Suprapubic skin (tissue), 4 donors: ENCODE results near the gene TRAF3. TPM values are rescaled to one million over a fixed set of nuclear protein-coding genes. Genes with fewer than 3 reads are reported as not detected.
"Not testable (repeated sequence)": the region's sequence is repeated elsewhere in the genome, so short reads cannot be mapped to it uniquely, and the experiment has no call there.

Experiments
- DNase-seq, 2 donors: peaks; one replicate each; pipeline ENCODE4 v3.0.0-alpha.2; 2019; ENCODE audit warnings: low spot score in 2 of 2
- H3K27ac ChIP-seq: fragments of 200-600 bp; sonication (generic); one replicate; pipeline ENCODE4 v1.5.1; 2019
- H3K27me3 ChIP-seq: fragments of 200-600 bp; sonication (generic); one replicate; pipeline ENCODE4 v1.5.1; 2019
- H3K36me3 ChIP-seq: fragments of 200-600 bp; sonication (generic); one replicate; pipeline ENCODE4 v1.5.1; 2019
- H3K4me1 ChIP-seq: fragments of 200-600 bp; sonication (generic); one replicate; pipeline ENCODE4 v1.5.1; 2019
- H3K4me3 ChIP-seq: fragments of 200-600 bp; sonication (generic); one replicate; pipeline ENCODE4 v1.5.1; 2019; ENCODE audit warnings: mild to moderate bottlenecking
- H3K9me3 ChIP-seq: fragments of 200-600 bp; sonication (generic); one replicate; pipeline ENCODE4 v1.5.1; 2019
- EP300 ChIP-seq: sonication (generic); formaldehyde crosslinking; IDR thresholded peaks from one replicate; pipeline ENCODE4 v1.6.1; 2017; ENCODE audit warnings: antibody characterized with exemption
- POLR2A ChIP-seq, 2 donors: fragments of 450-650 bp; IDR thresholded peaks; one replicate each; pipeline ENCODE4 v1.6.1; 2017; ENCODE audit warnings: antibody characterized with exemption in 2 of 2, mild to moderate bottlenecking in 2 of 2, moderate library complexity in 2 of 2
- POLR2AphosphoS5 ChIP-seq, 3 donors: sonication (generic); formaldehyde crosslinking; IDR thresholded peaks; one replicate each; pipeline ENCODE4 v1.6.1; 2017; ENCODE audit warnings: antibody characterized with exemption in 3 of 3
- WGBS: methylation state at CpG from one replicate; pipeline ENCODE4 v1.1.5; 2018; 5-methylcytosine and 5-hydroxymethylcytosine counted together
- total RNA-seq, 4 donors: library from RNA; depleted of rRNA; stranded (reverse); fragments of >200 nt; gene quantifications; one replicate each; pipeline ENCODE4 v1.1.0, GENCODE V29; 2016
- TF ChIP-seq, protein P1 (sequence below), 2 donors: fragments of 200-600 bp in 1 of 2; fragments of 450-650 bp in 1 of 2; sonication (generic) in 1 of 2; IDR thresholded peaks; one replicate each; pipeline ENCODE4 v1.5.1; 2016 to 2019; ENCODE audit warnings: antibody characterized with exemption in 2 of 2, mild to moderate bottlenecking in 1 of 2, moderate library complexity in 1 of 2

The TRAF3 gene
- total RNA-seq, 4 donors from 2014 or later, result 8.7 to 22.8 (median 14.2) TPM

DNA sequence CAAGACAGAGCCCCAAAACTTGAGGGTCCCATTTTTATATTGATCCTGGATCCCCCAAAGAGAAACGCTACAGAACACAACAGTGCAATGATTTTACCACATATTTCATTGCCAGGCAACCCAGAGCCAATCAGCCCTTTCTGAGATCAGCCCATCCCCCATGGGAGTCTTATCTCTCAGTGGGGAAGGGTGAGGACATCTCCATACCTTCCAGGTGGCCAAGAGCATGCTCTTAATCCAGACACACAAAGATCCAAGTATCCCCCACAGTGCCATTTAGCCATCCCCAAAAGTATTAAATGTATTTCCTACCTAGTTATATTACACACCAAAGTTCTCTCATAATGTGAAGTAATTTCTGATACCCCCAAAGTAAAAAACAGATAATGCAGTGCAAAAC is 82.7 kb downstream of the TRAF3 start:
- TF ChIP-seq POLR2A (IDR thresholded peaks at IDR 0.05) (no peak), POLR2AphosphoS5 (IDR thresholded peaks at IDR 0.05) (no peak), EP300 (no peak)
- TF ChIP-seq, protein P1, sequence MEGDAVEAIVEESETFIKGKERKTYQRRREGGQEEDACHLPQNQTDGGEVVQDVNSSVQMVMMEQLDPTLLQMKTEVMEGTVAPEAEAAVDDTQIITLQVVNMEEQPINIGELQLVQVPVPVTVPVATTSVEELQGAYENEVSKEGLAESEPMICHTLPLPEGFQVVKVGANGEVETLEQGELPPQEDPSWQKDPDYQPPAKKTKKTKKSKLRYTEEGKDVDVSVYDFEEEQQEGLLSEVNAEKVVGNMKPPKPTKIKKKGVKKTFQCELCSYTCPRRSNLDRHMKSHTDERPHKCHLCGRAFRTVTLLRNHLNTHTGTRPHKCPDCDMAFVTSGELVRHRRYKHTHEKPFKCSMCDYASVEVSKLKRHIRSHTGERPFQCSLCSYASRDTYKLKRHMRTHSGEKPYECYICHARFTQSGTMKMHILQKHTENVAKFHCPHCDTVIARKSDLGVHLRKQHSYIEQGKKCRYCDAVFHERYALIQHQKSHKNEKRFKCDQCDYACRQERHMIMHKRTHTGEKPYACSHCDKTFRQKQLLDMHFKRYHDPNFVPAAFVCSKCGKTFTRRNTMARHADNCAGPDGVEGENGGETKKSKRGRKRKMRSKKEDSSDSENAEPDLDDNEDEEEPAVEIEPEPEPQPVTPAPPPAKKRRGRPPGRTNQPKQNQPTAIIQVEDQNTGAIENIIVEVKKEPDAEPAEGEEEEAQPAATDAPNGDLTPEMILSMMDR (IDR thresholded peaks at IDR 0.05), result no peak
- 90% methylated on average over 1 of the region's 1 CpG for WGBS
- no peaks in the 10 kb centered on the region for H3K9me3 ChIP-seq
- no peak overlapping the region for H3K27ac ChIP-seq
- H3K36me3 ChIP-seq, result no peaks in the 10 kb centered on the region
- peaks cover 2% of the 10 kb centered on the region for H3K4me1 ChIP-seq
- DNase-seq, result no peak
- H3K4me3 ChIP-seq, result no peak overlapping the region
- H3K27me3 ChIP-seq, result no peaks in the 10 kb centered on the region

DNA sequence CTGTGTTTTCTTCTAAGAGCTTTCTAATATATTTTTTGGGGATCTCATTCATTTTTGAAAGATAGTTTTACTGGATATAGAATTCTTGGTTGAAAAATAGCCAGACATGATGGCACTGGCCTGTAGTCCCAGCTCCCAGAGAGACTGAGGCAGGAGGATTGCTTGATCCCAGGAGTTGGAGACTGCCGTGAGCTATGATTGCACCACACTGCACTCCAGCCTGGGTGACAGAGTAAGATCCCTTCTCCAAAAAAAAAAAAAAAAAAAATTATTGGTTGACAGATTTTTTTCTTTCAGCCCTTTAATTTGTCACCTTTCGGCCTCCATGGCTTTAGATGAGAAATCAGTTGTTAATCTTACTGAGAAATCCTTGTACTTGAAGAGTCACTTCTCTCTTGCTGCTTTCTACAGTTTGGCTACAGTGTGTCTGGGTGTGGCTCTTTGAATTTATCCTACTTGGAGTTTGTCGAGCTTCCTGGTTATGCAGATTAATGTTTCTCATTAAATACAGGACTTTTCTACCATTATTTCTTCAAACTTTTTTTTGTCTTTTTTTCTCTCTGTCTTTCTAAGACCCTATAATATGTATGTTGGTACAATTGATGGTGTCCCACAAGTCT is 85.0 kb downstream of the TRAF3 start:
- Histone ChIP-seq H3K36me3 (no peaks in the 10 kb centered on the region), H3K4me3 (no peak overlapping the region), H3K9me3 (no peaks in the 10 kb centered on the region), H3K4me1 (peaks cover 2% of the 10 kb centered on the region), H3K27me3 (no peaks in the 10 kb centered on the region), H3K27ac (no peak overlapping the region)
- WGBS, result 50% methylated on average over 3 of the region's 3 CpGs
- no peak for TF ChIP-seq POLR2A (IDR thresholded peaks at IDR 0.05)
- TF ChIP-seq, protein P1 (IDR thresholded peaks at IDR 0.05), result no peak
- no peak for TF ChIP-seq EP300
- TF ChIP-seq POLR2AphosphoS5 (IDR thresholded peaks at IDR 0.05), result no peak
- no peak for DNase-seq

DNA sequence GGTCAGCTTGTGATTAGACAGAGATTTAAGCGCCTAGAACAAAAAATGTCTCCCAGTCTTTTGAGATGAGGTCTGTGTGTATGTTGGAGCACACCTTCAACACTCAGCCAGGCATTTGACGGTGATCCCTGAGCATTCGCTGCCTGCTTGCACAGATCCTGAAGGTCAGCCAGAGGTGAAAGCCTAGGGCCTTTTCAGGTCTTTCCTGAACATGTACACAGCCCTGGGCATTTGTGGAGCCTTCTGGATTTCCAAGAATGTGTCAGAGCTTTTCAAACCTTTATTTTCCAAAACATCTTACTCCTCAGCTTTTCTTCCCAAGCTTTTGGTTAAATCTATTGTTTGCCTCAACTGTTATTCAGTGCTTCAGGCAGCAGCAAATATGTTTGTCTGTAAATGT is 86.1 kb downstream of the TRAF3 start:
- WGBS, result 65% methylated on average over 3 of the region's 3 CpGs
- Histone ChIP-seq H3K27ac (no peak overlapping the region), H3K4me3 (no peak overlapping the region), H3K4me1 (peaks cover 2% of the 10 kb centered on the region), H3K36me3 (no peaks in the 10 kb centered on the region), H3K27me3 (no peaks in the 10 kb centered on the region), H3K9me3 (no peaks in the 10 kb centered on the region)
- no peak for DNase-seq
- TF ChIP-seq, protein P1 (IDR thresholded peaks at IDR 0.05), result no peak
- TF ChIP-seq POLR2AphosphoS5 (IDR thresholded peaks at IDR 0.05) (no peak), POLR2A (IDR thresholded peaks at IDR 0.05) (no peak), EP300 (no peak)

DNA sequence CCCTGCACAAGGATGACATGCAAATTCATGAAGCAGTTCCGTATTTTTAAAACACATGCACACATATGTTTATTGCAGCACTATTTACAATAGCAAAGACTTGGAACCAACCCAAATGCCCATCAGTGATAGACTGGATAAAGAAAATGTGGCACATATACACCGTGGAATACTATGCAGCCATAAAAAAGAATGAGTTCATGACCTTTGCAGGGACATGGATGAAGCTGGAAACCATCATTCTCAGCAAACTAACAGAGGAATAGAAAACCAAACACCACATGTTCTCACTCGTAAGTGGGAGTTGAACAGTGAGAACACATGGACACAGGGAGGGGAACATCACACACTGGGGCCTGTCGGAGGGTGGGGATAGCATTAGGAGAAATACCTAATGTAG is 88.7 kb downstream of the TRAF3 start:
- not testable (repeated sequence) for DNase-seq, H3K27me3 ChIP-seq, H3K4me1 ChIP-seq, H3K9me3 ChIP-seq, H3K27ac ChIP-seq, H3K36me3 ChIP-seq, H3K4me3 ChIP-seq
- 83% methylated on average over 4 of the region's 4 CpGs for WGBS

DNA sequence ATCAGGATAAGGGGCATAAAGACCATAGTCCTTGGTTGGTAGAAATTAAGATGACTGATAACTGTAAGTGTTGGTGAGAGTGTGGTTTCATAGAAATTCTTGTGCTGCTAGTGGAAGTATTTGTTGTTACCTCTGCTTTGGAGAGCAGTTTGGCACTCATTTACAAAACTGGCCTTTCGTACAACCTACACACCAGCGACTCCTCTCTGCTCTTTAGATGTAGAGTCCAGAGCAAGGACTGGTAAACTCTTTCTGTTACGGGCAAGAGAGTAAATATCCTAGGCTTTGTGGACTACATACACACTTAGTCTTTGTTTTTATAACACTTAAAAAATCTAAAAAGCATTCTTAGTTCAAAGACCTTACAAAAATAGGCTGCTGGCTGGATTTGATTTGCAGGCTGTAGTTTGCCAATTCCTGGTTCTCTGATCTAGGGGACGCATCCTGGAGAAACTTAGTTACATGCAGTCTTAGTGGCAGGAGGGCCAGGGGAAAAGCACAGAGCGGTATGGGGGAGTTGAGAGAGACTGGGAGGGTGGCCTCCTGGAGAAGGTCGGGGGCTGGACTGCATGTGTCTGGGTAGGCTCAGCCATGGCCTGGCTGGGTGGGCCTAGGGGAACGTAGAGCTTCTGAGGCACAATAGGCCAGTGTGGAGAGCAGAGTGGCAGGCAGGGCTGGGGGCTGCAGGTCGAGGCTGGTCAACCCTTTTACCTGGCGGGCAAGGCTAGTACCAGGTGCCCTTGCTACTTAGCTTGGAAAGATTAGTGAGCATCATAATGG is 89.9 kb downstream of the TRAF3 start:
- no peak for DNase-seq
- peaks cover 2% of the 10 kb centered on the region for H3K4me1 ChIP-seq

More for the DNA sequence above, 89.9 kb downstream of the TRAF3 start:
- TF ChIP-seq, protein P1 (IDR thresholded peaks at IDR 0.05), result no peak
- TF ChIP-seq POLR2A (IDR thresholded peaks at IDR 0.05) (no peak), POLR2AphosphoS5 (IDR thresholded peaks at IDR 0.05) (no peak), EP300 (no peak)
- Histone ChIP-seq H3K36me3 (peaks cover 22% of the 10 kb centered on the region), H3K27ac (no peak overlapping the region), H3K27me3 (no peaks in the 10 kb centered on the region), H3K9me3 (no peaks in the 10 kb centered on the region), H3K4me3 (no peak overlapping the region)
- 94% methylated on average over 9 of the region's 9 CpGs for WGBS
